ENCODE data around the gene RASA3. TPM values are rescaled to one million over a fixed set of nuclear protein-coding genes. Genes with fewer than 3 reads are reported as not detected.

The RASA3 gene
- total and polyA plus RNA-seq, 9 of the 15 experiments (the other 6 are each of a cell fraction or from before 2014, with no cell fraction given): 0.72 to 25.3 (median 14.4) TPM

DNA sequence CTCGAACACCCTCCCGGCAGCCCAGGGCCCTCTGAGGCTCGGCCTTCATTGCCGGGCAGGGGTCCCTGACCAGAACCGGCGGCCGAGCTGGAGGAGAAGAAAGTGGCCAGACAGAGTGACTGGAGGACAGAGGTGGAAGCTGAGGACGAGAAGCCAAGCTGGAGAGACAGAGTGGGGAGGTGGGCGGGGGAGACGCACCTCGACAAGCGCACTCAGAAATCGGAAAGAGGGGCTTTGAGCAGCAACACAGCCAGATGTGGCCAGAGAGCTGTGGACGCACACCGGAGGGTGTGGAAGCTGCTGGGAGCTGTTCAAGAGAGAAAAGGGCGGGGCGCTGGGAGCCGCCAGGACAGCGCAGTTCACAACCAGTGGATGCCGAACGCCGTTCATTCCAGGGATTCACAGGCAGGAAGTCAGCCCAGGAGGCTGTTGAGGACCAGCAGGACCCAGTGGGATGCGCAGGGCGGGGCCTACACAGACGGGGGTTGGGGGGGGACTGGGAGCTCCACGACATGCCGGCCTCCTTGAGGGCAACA lies 130.3 kb downstream of the RASA3 start:
- H3K4me3 ChIP-seq: no peak overlapping the region
- WGBS (ENCODE audit: insufficient coverage, low coverage, missing lambda C conversion rate): 89% methylated on average over 12 of the region's 27 CpGs
- H3K9me3 ChIP-seq (replicated peaks; ENCODE audit: control insufficient read depth, insufficient read depth, low read depth, low read length): no peaks in the 10 kb centered on the region
- H3K27me3 ChIP-seq (ENCODE audit: control insufficient read depth in 2 of 2, insufficient read depth in 2 of 2, low read length in 2 of 2): no peaks in the 10 kb centered on the region
- no peak for DNase-seq (ENCODE audit: extremely low read depth in 1 of 4, low spot score in 3 of 4)
- H3K9ac ChIP-seq (ENCODE audit: insufficient read depth in 1 of 2, low read depth in 2 of 2, low read length in 2 of 2): peak overlapping the region in 1 of 2 experiments; percentile 17; a peak in 1 of 4 replicates
- no peak for ATAC-seq
- CTCF ChIA-PET (ENCODE audit: low intra/inter-chr PET ratio): no interaction called here
- POLR2A ChIA-PET: no interaction called here
- FAIRE-seq: no peak
- peaks cover 8 to 32% of the 10 kb centered on the region in 2 experiments; a peak in 4 of 5 replicates for H3K4me1 ChIP-seq (replicated peaks in 1 of 2; ENCODE audit: control insufficient read depth in 2 of 2, insufficient read depth in 2 of 2, low read length in 2 of 2)
- in situ Hi-C loops (cut with MboI) (no loop called here), intact Hi-C loops (cut with micrococcal nuclease) (no loop called here)
- TF ChIP-seq BRD4 (IDR thresholded peaks at IDR 0.05) (no peak), PHF21A (IDR thresholded peaks at IDR 0.05; ENCODE audit: borderline replicate concordance, low read depth) (no peak), PTBP1 (IDR thresholded peaks at IDR 0.05; ENCODE audit: low read depth, low read length) (no peak), SMAD4 (CRISPR knock-in tag; conservative IDR thresholded peaks at IDR 0.05) (no peak), FOSL1 (tag; conservative IDR thresholded peaks at IDR 0.05) (no peak)
- TF ChIP-seq, protein P1, sequence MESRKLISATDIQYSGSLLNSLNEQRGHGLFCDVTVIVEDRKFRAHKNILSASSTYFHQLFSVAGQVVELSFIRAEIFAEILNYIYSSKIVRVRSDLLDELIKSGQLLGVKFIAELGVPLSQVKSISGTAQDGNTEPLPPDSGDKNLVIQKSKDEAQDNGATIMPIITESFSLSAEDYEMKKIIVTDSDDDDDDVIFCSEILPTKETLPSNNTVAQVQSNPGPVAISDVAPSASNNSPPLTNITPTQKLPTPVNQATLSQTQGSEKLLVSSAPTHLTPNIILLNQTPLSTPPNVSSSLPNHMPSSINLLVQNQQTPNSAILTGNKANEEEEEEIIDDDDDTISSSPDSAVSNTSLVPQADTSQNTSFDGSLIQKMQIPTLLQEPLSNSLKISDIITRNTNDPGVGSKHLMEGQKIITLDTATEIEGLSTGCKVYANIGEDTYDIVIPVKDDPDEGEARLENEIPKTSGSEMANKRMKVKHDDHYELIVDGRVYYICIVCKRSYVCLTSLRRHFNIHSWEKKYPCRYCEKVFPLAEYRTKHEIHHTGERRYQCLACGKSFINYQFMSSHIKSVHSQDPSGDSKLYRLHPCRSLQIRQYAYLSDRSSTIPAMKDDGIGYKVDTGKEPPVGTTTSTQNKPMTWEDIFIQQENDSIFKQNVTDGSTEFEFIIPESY (CRISPR knock-in tag; IDR thresholded peaks at IDR 0.05): peak; percentile 57; the same call in 1 of the 2 replicates
- H3K27ac ChIP-seq (ENCODE audit: extremely low read depth, low read depth, low read length): no peak overlapping the region
- no peaks in the 10 kb centered on the region for H4K20me1 ChIP-seq (replicated peaks; ENCODE audit: control insufficient read depth, insufficient read depth, low read length)
- peaks cover 11% of the 10 kb centered on the region; the same call in 2 of the 3 replicates for H3K36me3 ChIP-seq (ENCODE audit: control insufficient read depth, insufficient read depth, low read length)
- H3K4me2 ChIP-seq (ENCODE audit: insufficient read depth, low read length): no peak overlapping the region
- H3K79me2 ChIP-seq (ENCODE audit: control insufficient read depth, insufficient read depth, low read length): peaks cover 9% of the 10 kb centered on the region
- H2AFZ ChIP-seq (ENCODE audit: low read depth, low read length): no peak overlapping the region
- no TSS peak for BruUV-seq (replicated peaks)
- H3K9me1 ChIP-seq (ENCODE audit: control insufficient read depth, insufficient read depth, low read length): no peaks in the 10 kb centered on the region

Measured in K562 (cell line).